ENCODE measurements around the gene SNX24. TPM values are rescaled to one million over a fixed set of nuclear protein-coding genes. Genes with fewer than 3 reads are reported as not detected.
"Not testable (repeated sequence)": the region's sequence is repeated elsewhere in the genome, so short reads cannot be mapped to it uniquely, and the experiment has no call there.

The SNX24 gene
- total RNA-seq, 2 experiments from 2014 or later: 2.0 to 2.3 TPM

GRCh38 chr5:122849771-122850170 lies 4.4 kb downstream of the SNX24 start:
- CTCF ChIA-PET: interaction anchor here (1.0 kb wide), 1 partner anchor 41 kb away, joined by 3 read pairs; no protein-coding TSS in a partner anchor
- Mint-ChIP-seq H3K9me3 (no peaks in the 10 kb centered on the region), H3K36me3 (ENCODE audit: low read depth) (no peaks in the 10 kb centered on the region), H3K27ac (no peak overlapping the region), H3K27me3 (no peaks in the 10 kb centered on the region), H3K4me3 (no peak overlapping the region), H3K4me1 (ENCODE audit: low read depth) (peaks cover 5% of the 10 kb centered on the region)
- POLR2A ChIA-PET: no interaction called here
- intact Hi-C loops (cut with micrococcal nuclease): loop anchor here (10.0 kb wide), 1 partner anchor 75 kb away; the partner anchor contains the start of gene SNX2
- ATAC-seq: no peak
- DNase-seq: no peak
- TF ChIP-seq CTCF (IDR thresholded peaks at IDR 0.05): no peak

GRCh38 chr5:122857538-122857937 lies 12.1 kb downstream of the SNX24 start:
- H3K27ac Mint-ChIP-seq, CTCF ChIA-PET: not testable (repeated sequence)

GRCh38 chr5:122858451-122858850 lies 13.0 kb downstream of the SNX24 start:
- no peak overlapping the region for H3K27ac Mint-ChIP-seq
- ATAC-seq: no peak
- ChIA-PET POLR2A (no interaction called here), CTCF (interaction anchor here (1.6 kb wide), 1 partner anchor 12 kb away, joined by 4 read pairs; no protein-coding TSS in a partner anchor)
- DNase-seq: no peak
- TF ChIP-seq CTCF (IDR thresholded peaks at IDR 0.05): no peak
- no peaks in the 10 kb centered on the region for H3K9me3 Mint-ChIP-seq
- H3K36me3 Mint-ChIP-seq (ENCODE audit: low read depth): no peaks in the 10 kb centered on the region
- H3K4me1 Mint-ChIP-seq (ENCODE audit: low read depth): no peaks in the 10 kb centered on the region
- intact Hi-C loops (cut with micrococcal nuclease): no loop called here
- no peak overlapping the region for H3K4me3 Mint-ChIP-seq
- peaks cover 5% of the 10 kb centered on the region for H3K27me3 Mint-ChIP-seq

More at GRCh38 chr5:122857538-122857937, 12.1 kb downstream of the SNX24 start:
- H3K4me3 Mint-ChIP-seq; H3K4me1 Mint-ChIP-seq (ENCODE audit: low read depth); H3K27me3 Mint-ChIP-seq; H3K9me3 Mint-ChIP-seq; ATAC-seq; intact Hi-C loops (cut with micrococcal nuclease); H3K36me3 Mint-ChIP-seq (ENCODE audit: low read depth); DNase-seq; POLR2A ChIA-PET: not testable (repeated sequence)

DNA sequence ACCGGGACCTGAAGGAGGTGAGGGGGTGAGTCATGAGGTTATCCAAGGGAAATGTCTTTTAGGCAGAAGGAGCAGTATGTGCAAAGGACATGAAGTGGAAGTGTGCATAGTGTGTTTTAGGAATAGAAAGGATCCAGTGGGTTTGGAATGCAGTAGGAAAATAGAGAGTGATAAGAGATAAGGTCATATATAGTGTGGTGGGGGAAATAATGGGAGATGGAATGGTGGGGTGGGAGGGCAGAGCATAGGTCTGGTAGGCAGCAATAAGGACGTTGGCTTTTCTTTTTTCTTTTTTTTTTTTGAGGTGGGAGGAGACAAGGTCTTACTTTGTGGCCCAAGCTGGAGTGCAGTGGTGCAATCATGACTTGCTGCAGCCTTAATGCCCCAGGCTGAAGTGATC lies 17.8 kb downstream of the SNX24 start:
- Mint-ChIP-seq H3K4me1 (ENCODE audit: low read depth) (no peaks in the 10 kb centered on the region), H3K4me3 (no peak overlapping the region), H3K36me3 (ENCODE audit: low read depth) (no peaks in the 10 kb centered on the region), H3K9me3 (no peaks in the 10 kb centered on the region), H3K27me3 (peaks cover 5% of the 10 kb centered on the region), H3K27ac (no peak overlapping the region)
- ChIA-PET CTCF (no interaction called here), POLR2A (no interaction called here)
- ATAC-seq (no peak), DNase-seq (no peak)
- TF ChIP-seq CTCF (IDR thresholded peaks at IDR 0.05): no peak
- intact Hi-C loops (cut with micrococcal nuclease): no loop called here

- no peak overlapping the region for H3K27ac Mint-ChIP-seq
- intact Hi-C loops (cut with micrococcal nuclease): no loop called here
- no peak overlapping the region for H3K4me3 Mint-ChIP-seq
- no peaks in the 10 kb centered on the region for H3K36me3 Mint-ChIP-seq (ENCODE audit: low read depth)
- H3K27me3 Mint-ChIP-seq: peaks cover 5% of the 10 kb centered on the region
- DNase-seq (no peak), ATAC-seq (no peak)
- no peak for TF ChIP-seq CTCF (IDR thresholded peaks at IDR 0.05)
- no peaks in the 10 kb centered on the region for H3K9me3 Mint-ChIP-seq
- POLR2A ChIA-PET: no interaction called here
- CTCF ChIA-PET: no interaction called here
- no peaks in the 10 kb centered on the region for H3K4me1 Mint-ChIP-seq (ENCODE audit: low read depth)
Observed at GRCh38 chr5:122863721-122864120, 18.3 kb downstream of the SNX24 start.

DNA sequence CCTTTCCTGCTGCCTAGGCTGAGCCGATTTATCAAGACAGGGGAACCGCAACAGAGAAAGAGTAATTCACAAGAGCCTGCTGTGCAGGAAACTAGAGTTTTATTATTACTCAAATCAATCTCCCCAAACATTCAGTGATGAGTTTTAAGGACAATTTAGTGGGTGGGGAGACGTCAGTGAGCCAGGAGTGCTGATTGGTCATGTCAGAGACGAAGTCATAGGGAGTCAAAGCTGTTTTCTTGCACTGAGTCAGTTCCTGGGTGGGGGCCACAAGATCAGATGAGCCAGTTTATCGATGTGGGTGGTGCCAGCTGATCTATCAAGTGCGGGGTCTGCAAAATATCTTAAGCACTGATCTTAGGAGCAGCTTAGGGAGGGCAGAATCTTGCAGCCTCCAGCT lies 19.0 kb downstream of the SNX24 start:
- intact Hi-C loops (cut with micrococcal nuclease): no loop called here
- no peak for TF ChIP-seq CTCF (IDR thresholded peaks at IDR 0.05)
- ChIA-PET CTCF (no interaction called here), POLR2A (interaction anchor here (0.5 kb wide), 1 partner anchor 57 kb away, joined by 3 read pairs; no protein-coding TSS in a partner anchor)
- H3K27ac Mint-ChIP-seq: no peak overlapping the region
- peaks cover 5% of the 10 kb centered on the region for H3K27me3 Mint-ChIP-seq
- no peaks in the 10 kb centered on the region for H3K4me1 Mint-ChIP-seq (ENCODE audit: low read depth)
- H3K36me3 Mint-ChIP-seq (ENCODE audit: low read depth): no peaks in the 10 kb centered on the region
- no peak overlapping the region for H3K4me3 Mint-ChIP-seq
- no peaks in the 10 kb centered on the region for H3K9me3 Mint-ChIP-seq
- DNase-seq: peak; percentile 16
- peak; percentile 74 for ATAC-seq

Data from activated CD8-positive, alpha-beta T cell treated with anti-CD3 and anti-CD28 coated beads for 36 hours (primary cell).